ENCODE data around the gene CFHR4. TPM values are rescaled to one million over a fixed set of nuclear protein-coding genes. Genes with fewer than 3 reads are reported as not detected.
"Not testable (repeated sequence)": the region's sequence is repeated elsewhere in the genome, so short reads cannot be mapped to it uniquely, and the experiment has no call there.

Gene CFHR4
- total RNA-seq (not detected), total RNA-seq (0 reads per million in 29 experiments)
- total RNA-seq (2013) = not detected

DNA sequence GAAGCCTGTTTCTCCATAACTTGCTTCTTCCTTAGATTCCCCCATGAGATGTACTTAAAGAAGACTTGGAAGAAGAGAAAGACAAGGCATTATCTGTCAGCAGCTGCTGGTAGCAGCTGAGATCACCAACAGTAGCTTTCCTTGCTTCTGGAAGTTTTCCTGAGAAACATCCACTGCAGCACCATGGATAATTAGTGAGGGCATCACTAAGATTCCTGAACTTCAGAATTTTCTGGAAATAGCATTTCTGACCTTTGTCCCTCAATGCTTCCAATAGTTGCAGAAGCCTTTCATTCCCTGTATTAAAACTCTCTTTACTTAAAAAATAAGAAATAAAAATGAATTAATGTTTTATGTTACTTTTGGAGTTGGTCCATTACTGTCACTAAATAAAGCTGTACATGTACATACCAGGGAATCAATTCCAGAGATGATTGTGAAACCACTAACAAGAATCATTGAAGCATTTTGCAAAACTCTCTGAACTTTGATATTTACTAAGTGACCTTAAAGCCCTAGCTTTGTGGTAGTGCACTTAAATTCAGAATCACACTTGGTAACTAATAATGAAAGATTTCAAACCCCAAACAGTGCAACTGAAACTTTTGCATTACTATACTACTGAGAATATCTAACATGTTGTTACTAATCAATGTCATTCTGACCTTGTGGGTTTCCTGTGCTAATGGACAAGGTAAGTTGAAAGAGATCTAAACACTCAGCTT is at the start of gene CFHR4:
Gene CFHR4 (plus strand): TSS at position 538 of the 725 bp plus-strand sequence. CDS start 99 bp downstream, at position 637.
- no peak within 1 kb of the TSS for H3K27ac Mint-ChIP-seq
- DNase-seq = no peak
- no peak for ATAC-seq (replicated peaks in 1 of 4)

DNA sequence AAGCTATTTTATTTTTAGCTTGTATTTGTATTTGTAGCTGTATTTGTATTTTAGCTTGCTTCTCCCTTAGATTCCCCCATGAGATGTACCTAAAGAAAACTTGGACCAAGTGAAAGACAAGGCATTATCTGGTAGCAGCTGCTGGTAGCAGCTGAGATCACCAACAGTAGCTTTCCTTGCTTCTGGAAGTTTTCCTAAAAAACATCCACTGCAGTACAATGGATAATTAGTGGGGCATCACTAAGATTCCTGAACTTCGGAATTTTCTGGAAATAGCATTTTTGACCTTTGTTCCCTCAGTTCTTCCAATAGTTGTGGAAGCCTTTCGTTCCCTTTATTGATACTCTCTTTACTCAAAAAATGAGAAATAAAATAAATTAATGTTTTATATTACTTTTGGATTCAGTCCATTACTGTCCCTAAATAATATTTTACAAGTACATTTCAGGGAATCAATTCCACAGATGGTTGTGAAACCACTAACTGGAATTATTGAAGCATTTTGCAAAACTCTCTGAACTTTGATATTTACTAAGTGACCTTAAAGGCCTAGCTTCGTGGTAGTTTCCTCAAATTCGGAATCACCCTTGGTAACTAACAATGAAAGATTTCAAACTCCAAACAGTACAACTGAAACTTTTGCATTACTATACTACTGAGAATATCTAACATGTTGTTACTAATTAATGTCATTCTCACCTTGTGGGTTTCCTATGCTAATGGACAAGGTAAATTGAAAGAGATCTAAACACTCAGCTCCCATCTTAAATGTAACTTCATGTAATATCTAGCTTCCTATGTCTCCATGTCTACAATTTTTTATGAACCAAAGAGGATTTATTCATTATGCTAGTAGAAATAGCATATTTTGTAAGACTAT is 38.0 kb upstream of the CFHR4 start:
- H3K36me3 ChIP-seq (ENCODE audit: control insufficient read depth in 2 of 2, extremely low read depth in 1 of 2, insufficient read depth in 1 of 2, low read length in 1 of 2); H3K4me1 ChIP-seq (ENCODE audit: control insufficient read depth in 1 of 2, extremely low read depth in 1 of 2, insufficient read depth in 2 of 2, low read length in 2 of 2); H3K4me1 Mint-ChIP-seq; H3K27me3 ChIP-seq (replicated peaks in 1 of 2; ENCODE audit: control insufficient read depth in 2 of 2, extremely low read depth in 1 of 2, insufficient read depth in 2 of 2, low read length in 1 of 2); H3K4me3 ChIP-seq (ENCODE audit: control insufficient read depth in 1 of 2, extremely low read depth in 1 of 2, low read length in 1 of 2); H3K27ac Mint-ChIP-seq; H3K4me3 Mint-ChIP-seq; H3K9me3 ChIP-seq; POLR2A ChIA-PET; H3K27ac ChIP-seq (ENCODE audit: low read length); ATAC-seq (replicated peaks in 1 of 4); DNase-seq; H3K9me3 Mint-ChIP-seq; H3K36me3 Mint-ChIP-seq; H3K27me3 Mint-ChIP-seq: not testable (repeated sequence)
- CTCF ChIA-PET = interaction anchor here in 1 of 2 donors (0.7 kb wide), 1 partner anchor 19 kb away, joined by 3 read pairs; no protein-coding TSS in a partner anchor
- WGBS (ENCODE audit: insufficient coverage) = no CpG with 5 or more reads among the region's 4 CpGs

More for the DNA sequence above, at the start of gene CFHR4:
- no peak within 1 kb of the TSS for H3K4me3 ChIP-seq (ENCODE audit: control insufficient read depth in 1 of 2, extremely low read depth in 1 of 2, low read length in 1 of 2)
- POLR2A ChIA-PET = no interaction called here
- no peaks in the 10 kb centered on the region for H3K4me1 Mint-ChIP-seq
- CTCF ChIA-PET = no interaction called here
- H3K36me3 ChIP-seq (ENCODE audit: control insufficient read depth in 2 of 2, extremely low read depth in 1 of 2, insufficient read depth in 1 of 2, low read length in 1 of 2) = no peaks in the 10 kb centered on the region
- H3K9me3 ChIP-seq = no peaks in the 10 kb centered on the region
- H3K27me3 Mint-ChIP-seq = no peaks in the 10 kb centered on the region
- H3K9me3 Mint-ChIP-seq = peaks cover 0 to 14% (median 6%) of the 10 kb centered on the region in 3 donors
- no peaks in the 10 kb centered on the region for H3K36me3 Mint-ChIP-seq
- H3K27ac ChIP-seq (ENCODE audit: low read length) = no peak within 1 kb of the TSS
- no peak within 1 kb of the TSS for H3K4me3 Mint-ChIP-seq
- no peaks in the 10 kb centered on the region for H3K4me1 ChIP-seq (ENCODE audit: control insufficient read depth in 1 of 2, extremely low read depth in 1 of 2, insufficient read depth in 2 of 2, low read length in 2 of 2)
- H3K27me3 ChIP-seq (replicated peaks in 1 of 2; ENCODE audit: control insufficient read depth in 2 of 2, extremely low read depth in 1 of 2, insufficient read depth in 2 of 2, low read length in 1 of 2) = no peaks in the 10 kb centered on the region

GRCh38 chr1:196856053-196856452 is 31.8 kb upstream of the CFHR4 start:
- Histone ChIP-seq H3K27ac (ENCODE audit: low read length) (no peak overlapping the region), H3K4me3 (ENCODE audit: control insufficient read depth in 1 of 2, extremely low read depth in 1 of 2, low read length in 1 of 2) (no peak overlapping the region), H3K36me3 (ENCODE audit: control insufficient read depth in 2 of 2, extremely low read depth in 1 of 2, insufficient read depth in 1 of 2, low read length in 1 of 2) (no peaks in the 10 kb centered on the region), H3K9me3 (no peaks in the 10 kb centered on the region), H3K4me1 (ENCODE audit: control insufficient read depth in 1 of 2, extremely low read depth in 1 of 2, insufficient read depth in 2 of 2, low read length in 2 of 2) (no peaks in the 10 kb centered on the region), H3K27me3 (replicated peaks in 1 of 2; ENCODE audit: control insufficient read depth in 2 of 2, extremely low read depth in 1 of 2, insufficient read depth in 2 of 2, low read length in 1 of 2) (no peaks in the 10 kb centered on the region)
- Mint-ChIP-seq H3K36me3 (no peaks in the 10 kb centered on the region), H3K27ac (no peak overlapping the region), H3K4me1 (no peaks in the 10 kb centered on the region), H3K9me3 (peaks cover 4 to 6% (median 5%) of the 10 kb centered on the region in 3 donors), H3K4me3 (no peak overlapping the region), H3K27me3 (no peaks in the 10 kb centered on the region)
- ChIA-PET POLR2A (no interaction called here), CTCF (no interaction called here)
- no peak for DNase-seq
- ATAC-seq (replicated peaks in 1 of 4) = no peak
- 94% methylated on average over 2 of the region's 6 CpGs for WGBS (ENCODE audit: insufficient coverage)

DNA sequence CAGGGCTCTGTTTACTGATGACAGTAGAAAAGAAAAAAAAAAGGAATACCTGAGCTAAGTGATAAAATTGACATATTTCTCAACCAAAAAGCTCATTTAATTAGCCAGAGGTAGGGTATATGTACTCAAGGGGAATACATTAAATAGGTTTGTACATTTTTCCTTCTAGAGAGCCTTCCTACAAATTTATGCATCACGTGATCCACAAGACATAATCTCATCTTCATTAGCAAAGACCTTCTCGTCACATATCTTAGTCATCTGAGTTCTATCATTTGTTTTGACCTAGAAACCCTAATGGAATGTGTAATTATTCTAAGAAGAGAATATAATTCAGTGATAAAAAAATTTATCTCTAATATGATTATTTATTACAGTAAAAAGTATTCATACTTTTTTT is 30.7 kb upstream of the CFHR4 start:
- DNase-seq (no peak), ATAC-seq (replicated peaks in 1 of 4) (no peak)
- H3K27me3 ChIP-seq (replicated peaks in 1 of 2; ENCODE audit: control insufficient read depth in 2 of 2, extremely low read depth in 1 of 2, insufficient read depth in 2 of 2, low read length in 1 of 2) = no peaks in the 10 kb centered on the region
- no peak overlapping the region for H3K4me3 ChIP-seq (ENCODE audit: control insufficient read depth in 1 of 2, extremely low read depth in 1 of 2, low read length in 1 of 2)
- Mint-ChIP-seq H3K4me3 (no peak overlapping the region), H3K27me3 (no peaks in the 10 kb centered on the region), H3K36me3 (no peaks in the 10 kb centered on the region), H3K9me3 (peaks cover 4 to 6% (median 5%) of the 10 kb centered on the region in 3 donors), H3K27ac (no peak overlapping the region), H3K4me1 (no peaks in the 10 kb centered on the region)
- ChIA-PET CTCF (interaction anchor here in 1 of 2 donors (0.7 kb wide), 1 partner anchor 708 kb away, joined by 4 read pairs; no protein-coding TSS in a partner anchor), POLR2A (no interaction called here)
- H3K27ac ChIP-seq (ENCODE audit: low read length) = no peak overlapping the region
- no CpG with 5 or more reads among the region's 2 CpGs for WGBS (ENCODE audit: insufficient coverage)
- H3K36me3 ChIP-seq (ENCODE audit: control insufficient read depth in 2 of 2, extremely low read depth in 1 of 2, insufficient read depth in 1 of 2, low read length in 1 of 2) = no peaks in the 10 kb centered on the region
- H3K9me3 ChIP-seq = no peaks in the 10 kb centered on the region
- H3K4me1 ChIP-seq (ENCODE audit: control insufficient read depth in 1 of 2, extremely low read depth in 1 of 2, insufficient read depth in 2 of 2, low read length in 2 of 2) = no peaks in the 10 kb centered on the region

DNA sequence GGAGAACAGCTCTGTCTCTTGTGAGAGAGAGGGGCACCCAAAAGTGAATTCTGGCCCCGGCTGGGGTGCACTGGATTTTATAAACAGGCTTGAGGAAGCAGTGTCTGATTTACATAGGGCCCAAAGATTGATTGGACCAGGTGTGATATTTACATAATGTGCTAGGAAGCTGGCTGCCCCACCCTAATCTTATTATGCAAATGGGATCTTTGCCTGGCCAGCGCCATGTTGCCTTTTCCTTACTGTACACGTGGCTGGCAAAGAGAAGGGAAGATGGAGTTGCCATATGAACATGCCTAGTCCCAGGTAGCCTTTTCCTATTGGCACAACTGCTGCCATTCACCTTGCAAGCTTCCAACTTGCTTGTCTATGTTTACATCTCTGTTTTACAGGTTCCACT is 29.0 kb upstream of the CFHR4 start:
- H3K27me3 Mint-ChIP-seq = peaks cover 0 to 3% of the 10 kb centered on the region in 2 donors
- H3K9me3 Mint-ChIP-seq = peaks cover 4 to 11% (median 6%) of the 10 kb centered on the region in 3 donors
- H3K4me3 Mint-ChIP-seq = no peak overlapping the region
- Histone ChIP-seq H3K27ac (ENCODE audit: low read length) (no peak overlapping the region), H3K36me3 (ENCODE audit: control insufficient read depth in 2 of 2, extremely low read depth in 1 of 2, insufficient read depth in 1 of 2, low read length in 1 of 2) (no peaks in the 10 kb centered on the region), H3K4me1 (ENCODE audit: control insufficient read depth in 1 of 2, extremely low read depth in 1 of 2, insufficient read depth in 2 of 2, low read length in 2 of 2) (no peaks in the 10 kb centered on the region), H3K9me3 (no peaks in the 10 kb centered on the region), H3K4me3 (ENCODE audit: control insufficient read depth in 1 of 2, extremely low read depth in 1 of 2, low read length in 1 of 2) (no peak overlapping the region), H3K27me3 (replicated peaks in 1 of 2; ENCODE audit: control insufficient read depth in 2 of 2, extremely low read depth in 1 of 2, insufficient read depth in 2 of 2, low read length in 1 of 2) (no peaks in the 10 kb centered on the region)
- ATAC-seq (replicated peaks in 1 of 4) = no peak
- no peaks in the 10 kb centered on the region for H3K4me1 Mint-ChIP-seq
- POLR2A ChIA-PET = no interaction called here
- WGBS (ENCODE audit: insufficient coverage) = no CpG with 5 or more reads among the region's 3 CpGs
- no peaks in the 10 kb centered on the region for H3K36me3 Mint-ChIP-seq
- CTCF ChIA-PET = no interaction called here
- no peak for DNase-seq
- no peak overlapping the region for H3K27ac Mint-ChIP-seq

GRCh38 chr1:196860323-196860884 is 27.4 kb upstream of the CFHR4 start:
- DNase-seq (no peak), ATAC-seq (replicated peaks in 1 of 4) (no peak)
- H3K36me3 Mint-ChIP-seq = no peaks in the 10 kb centered on the region
- no peaks in the 10 kb centered on the region for H3K4me1 Mint-ChIP-seq
- no peak overlapping the region for H3K4me3 ChIP-seq (ENCODE audit: control insufficient read depth in 1 of 2, extremely low read depth in 1 of 2, low read length in 1 of 2)
- no peak overlapping the region for H3K27ac ChIP-seq (ENCODE audit: low read length)
- no peaks in the 10 kb centered on the region for H3K36me3 ChIP-seq (ENCODE audit: control insufficient read depth in 2 of 2, extremely low read depth in 1 of 2, insufficient read depth in 1 of 2, low read length in 1 of 2)
- peaks cover 0 to 3% of the 10 kb centered on the region in 2 donors for H3K27me3 Mint-ChIP-seq
- H3K9me3 Mint-ChIP-seq = peaks cover 4 to 13% (median 12%) of the 10 kb centered on the region in 3 donors
- no peak overlapping the region for H3K27ac Mint-ChIP-seq
- POLR2A ChIA-PET = no interaction called here
- no peak overlapping the region for H3K4me3 Mint-ChIP-seq
- WGBS (ENCODE audit: insufficient coverage) = no CpG with 5 or more reads among the region's 1 CpG
- H3K27me3 ChIP-seq (replicated peaks in 1 of 2; ENCODE audit: control insufficient read depth in 2 of 2, extremely low read depth in 1 of 2, insufficient read depth in 2 of 2, low read length in 1 of 2) = no peaks in the 10 kb centered on the region
- H3K4me1 ChIP-seq (ENCODE audit: control insufficient read depth in 1 of 2, extremely low read depth in 1 of 2, insufficient read depth in 2 of 2, low read length in 2 of 2) = no peaks in the 10 kb centered on the region
- CTCF ChIA-PET = no interaction called here
- no peaks in the 10 kb centered on the region for H3K9me3 ChIP-seq
